Panc1 (cell line): ENCODE data around the gene CORO2B. TPM values are rescaled to one million over a fixed set of nuclear protein-coding genes. Genes with fewer than 3 reads are reported as not detected.

Experiments
- ATAC-seq: fragments of 200-7000 bp; cut with Tn5 transposase; 2 replicates; pipeline ENCODE4 v1.9.1; 2020; ENCODE audit warnings: mild to moderate bottlenecking, moderate library complexity
- BruUV-seq: library from RNA; stranded (reverse); fragments of 400-500 nt; replicated peaks from 2 replicates; lab custom pipeline; 2021; lab: Mats Ljungman, UMichigan
- CTCF ChIA-PET: fragments of 300-600 bp; sonication (Branson Sonifier 250); formaldehyde crosslinking; loops from one replicate; lab custom pipeline; 2022; ENCODE audit warnings: antibody characterized with exemption; lab: Charles Lee
- POLR2A ChIA-PET: fragments of 300-600 bp; sonication (Branson Sonifier 250); formaldehyde crosslinking; loops from one replicate; lab custom pipeline; 2022; ENCODE audit warnings: antibody characterized with exemption; lab: Charles Lee
- DNase-seq: peaks from one replicate; pipeline ENCODE4 v3.0.0-alpha.2; 2010; ENCODE audit warnings: low read depth, low spot score
- H3K27ac ChIP-seq: 2 replicates; pipeline ENCODE4 v1.5.1; 2011; ENCODE audit warnings: mild to moderate bottlenecking, low read length, inconsistent platforms
- H3K27me3 ChIP-seq: fragments of 200-500 bp; sonication (Bioruptor generic); 2 replicates; pipeline ENCODE4 v1.6.0; 2014; ENCODE audit warnings: low read length, inconsistent platforms; ENCODE audit not compliant: control insufficient read depth, insufficient read depth
- H3K36me3 ChIP-seq: fragments of 200-500 bp; sonication (Bioruptor generic); 2 replicates; pipeline ENCODE4 v1.5.1; 2014; ENCODE audit warnings: inconsistent platforms, mild to moderate bottlenecking, low read length, moderate library complexity; ENCODE audit not compliant: control insufficient read depth, insufficient read depth
- H3K4me1 ChIP-seq: 2 replicates; pipeline ENCODE4 v1.5.1; 2011; ENCODE audit warnings: inconsistent platforms, mild to moderate bottlenecking, low read length, moderate library complexity; ENCODE audit not compliant: control insufficient read depth, insufficient read depth
- H3K4me3 ChIP-seq, 2 experiments: 2 replicates each; pipeline ENCODE4 v1.5.1; 2011 to 2012; ENCODE audit warnings: low read depth in 2 of 2, low read length in 2 of 2, mild to moderate bottlenecking in 2 of 2, inconsistent platforms in 1 of 2, moderate library complexity in 1 of 2
- H3K9me3 ChIP-seq: fragments of 200-500 bp; sonication (Bioruptor generic); 2 replicates; pipeline ENCODE4 v1.5.1; 2014; ENCODE audit warnings: low read depth, mild to moderate bottlenecking, inconsistent platforms, low read length, moderate library complexity; ENCODE audit not compliant: control insufficient read depth, insufficient read depth
- CTCF ChIP-seq: fragments of 450-650 bp; IDR thresholded peaks from 2 replicates; pipeline ENCODE4 v1.5.1; 2017; ENCODE audit warnings: mild to moderate bottlenecking
- POLR2AphosphoS5 ChIP-seq: IDR thresholded peaks from 2 replicates; pipeline ENCODE4 v1.6.1; 2012; ENCODE audit warnings: mild to moderate bottlenecking, low read depth, low read length, moderate library complexity
- REST ChIP-seq, 2 experiments: IDR thresholded peaks; 2 replicates each; pipeline ENCODE4 v1.6.1; 2011 to 2012; ENCODE audit warnings: low read depth in 2 of 2, control low read depth in 1 of 2, low read length in 1 of 2, mild to moderate bottlenecking in 1 of 2, moderate library complexity in 1 of 2; ENCODE audit not compliant: insufficient read depth in 1 of 2
- SIN3A ChIP-seq: IDR thresholded peaks from 2 replicates; pipeline ENCODE4 v1.6.1; 2012; ENCODE audit warnings: low read depth, mild to moderate bottlenecking, low read length, moderate library complexity, borderline replicate concordance; ENCODE audit not compliant: insufficient read depth
- TCF7L2 ChIP-seq: IDR thresholded peaks from 2 replicates; pipeline ENCODE4 v1.6.1; 2011; ENCODE audit warnings: mild to moderate bottlenecking, low read depth, low read length, inconsistent platforms
- in situ Hi-C: cut with HindIII; loops from 2 replicates; pipeline ENCODE4 v1.10.0; 2016; ENCODE audit warnings: low sequenced_read_pairs, low pct_unique_long_range_greater_than_20kb
- intact Hi-C: fragments of 100-400 bp; cut with micrococcal nuclease; formaldehyde crosslinking; loops from one replicate; pipeline ENCODE4 v1.10.0; 2022; ENCODE audit not compliant: unreplicated experiment
- total RNA-seq: library from RNA; stranded (reverse); gene quantifications from one replicate; pipeline ENCODE4 v1.2.1, GENCODE V29; 2021; ENCODE audit not compliant: unreplicated experiment

Gene CORO2B
- total RNA-seq, 1 experiment from 2014 or later = 0.36 TPM

- no peaks in the 10 kb centered on the region for H3K9me3 ChIP-seq
- no peaks in the 10 kb centered on the region for H3K36me3 ChIP-seq
- no peak for TF ChIP-seq POLR2AphosphoS5
- no peak for TF ChIP-seq CTCF
- TF ChIP-seq SIN3A = no peak
- intact Hi-C loops (no loop called here), in situ Hi-C loops (no loop called here)
- no TSS peak for BruUV-seq
- no peak overlapping the region for H3K27ac ChIP-seq
- no peak for ATAC-seq
- no peak for DNase-seq
- H3K27me3 ChIP-seq = no peaks in the 10 kb centered on the region
- no peaks in the 10 kb centered on the region for H3K4me1 ChIP-seq
- no peak overlapping the region for H3K4me3 ChIP-seq
- POLR2A ChIA-PET = no interaction called here
- CTCF ChIA-PET = no interaction called here
Observed at GRCh38 chr15:68701886-68702285, 123.1 kb downstream of the CORO2B start.

GRCh38 chr15:68704496-68705021 lies 125.8 kb downstream of the CORO2B start:
- no peak overlapping the region for H3K4me3 ChIP-seq
- H3K4me1 ChIP-seq = no peaks in the 10 kb centered on the region
- H3K27ac ChIP-seq = no peak overlapping the region
- no TSS peak for BruUV-seq
- in situ Hi-C loops (no loop called here), intact Hi-C loops (no loop called here)
- POLR2A ChIA-PET = no interaction called here
- CTCF ChIA-PET = no interaction called here
- no peaks in the 10 kb centered on the region for H3K36me3 ChIP-seq
- DNase-seq (no peak), ATAC-seq (no peak)
- H3K9me3 ChIP-seq = no peaks in the 10 kb centered on the region
- TF ChIP-seq TCF7L2 (no peak), POLR2AphosphoS5 (no peak), REST (IDR thresholded peaks at IDR 0.05; ENCODE audit: insufficient read depth in 1 of 2, low read depth in 2 of 2, low read length in 1 of 2) (no peak), CTCF (no peak), SIN3A (no peak)
- H3K27me3 ChIP-seq = no peaks in the 10 kb centered on the region; the same call in 1 of the 2 replicates
